ENCODE data around the gene RNF182.

RNF182 gene

GRCh38 chr6:14000901-14001300 is 76.1 kb downstream of the RNF182 start:
- no peak for TF ChIP-seq POLR2AphosphoS5 (IDR thresholded peaks at IDR 0.05; ENCODE audit: low read depth, low read length)
- TF ChIP-seq SIN3A (IDR thresholded peaks at IDR 0.05; ENCODE audit: borderline replicate concordance, insufficient read depth, low read length) = no peak
- no peak for TF ChIP-seq FOXP2 (optimal IDR thresholded peaks at IDR 0.05; ENCODE audit: borderline replicate concordance, extremely low read depth, extremely low read length, insufficient read depth)
- TF ChIP-seq REST (IDR thresholded peaks at IDR 0.05; ENCODE audit: insufficient read depth in 1 of 2, low read depth in 2 of 2, low read length in 2 of 2) = no peak
- TF ChIP-seq TAF1 (IDR thresholded peaks at IDR 0.05; ENCODE audit: borderline replicate concordance, insufficient read depth, low read length) = no peak

- TF ChIP-seq FOXP2 (optimal IDR thresholded peaks at IDR 0.05; ENCODE audit: borderline replicate concordance, extremely low read depth, extremely low read length, insufficient read depth) = no peak
- TF ChIP-seq POLR2AphosphoS5 (IDR thresholded peaks at IDR 0.05; ENCODE audit: low read depth, low read length) = no peak
- TF ChIP-seq REST (IDR thresholded peaks at IDR 0.05; ENCODE audit: insufficient read depth in 1 of 2, low read depth in 2 of 2, low read length in 2 of 2) = no peak
- no peak for TF ChIP-seq SIN3A (IDR thresholded peaks at IDR 0.05; ENCODE audit: borderline replicate concordance, insufficient read depth, low read length)
- TF ChIP-seq TAF1 (IDR thresholded peaks at IDR 0.05; ENCODE audit: borderline replicate concordance, insufficient read depth, low read length) = 0 out of 2 replicates have a peak, but pooled peaks have one; percentile 21
Measured at GRCh38 chr6:14001329-14002012, 76.7 kb downstream of the RNF182 start.

GRCh38 chr6:14002176-14002947 is 77.6 kb downstream of the RNF182 start:
- no peak for TF ChIP-seq POLR2AphosphoS5 (IDR thresholded peaks at IDR 0.05; ENCODE audit: low read depth, low read length)
- TF ChIP-seq FOXP2 (optimal IDR thresholded peaks at IDR 0.05; ENCODE audit: borderline replicate concordance, extremely low read depth, extremely low read length, insufficient read depth) = no peak
- TF ChIP-seq SIN3A (IDR thresholded peaks at IDR 0.05; ENCODE audit: borderline replicate concordance, insufficient read depth, low read length) = no peak
- TF ChIP-seq REST (IDR thresholded peaks at IDR 0.05; ENCODE audit: insufficient read depth in 1 of 2, low read depth in 2 of 2, low read length in 2 of 2) = no peak
- TF ChIP-seq TAF1 (IDR thresholded peaks at IDR 0.05; ENCODE audit: borderline replicate concordance, insufficient read depth, low read length) = no peak

- TF ChIP-seq TAF1 (IDR thresholded peaks at IDR 0.05; ENCODE audit: borderline replicate concordance, insufficient read depth, low read length) = no peak
- no peak for TF ChIP-seq FOXP2 (optimal IDR thresholded peaks at IDR 0.05; ENCODE audit: borderline replicate concordance, extremely low read depth, extremely low read length, insufficient read depth)
- no peak for TF ChIP-seq POLR2AphosphoS5 (IDR thresholded peaks at IDR 0.05; ENCODE audit: low read depth, low read length)
Measured at GRCh38 chr6:14004258-14004657, 79.5 kb downstream of the RNF182 start.

- no peak for TF ChIP-seq POLR2AphosphoS5 (IDR thresholded peaks at IDR 0.05; ENCODE audit: low read depth, low read length)
- no peak for TF ChIP-seq FOXP2 (optimal IDR thresholded peaks at IDR 0.05; ENCODE audit: borderline replicate concordance, extremely low read depth, extremely low read length, insufficient read depth)
Measured at GRCh38 chr6:14008809-14009208, 84.1 kb downstream of the RNF182 start.

- TF ChIP-seq REST (IDR thresholded peaks at IDR 0.05; ENCODE audit: insufficient read depth in 1 of 2, low read depth in 2 of 2, low read length in 2 of 2) = no peak
- no peak for TF ChIP-seq POLR2AphosphoS5 (IDR thresholded peaks at IDR 0.05; ENCODE audit: low read depth, low read length)
- no peak for TF ChIP-seq TAF1 (IDR thresholded peaks at IDR 0.05; ENCODE audit: borderline replicate concordance, insufficient read depth, low read length)
- no peak for TF ChIP-seq SIN3A (IDR thresholded peaks at IDR 0.05; ENCODE audit: borderline replicate concordance, insufficient read depth, low read length)
- TF ChIP-seq FOXP2 (optimal IDR thresholded peaks at IDR 0.05; ENCODE audit: borderline replicate concordance, extremely low read depth, extremely low read length, insufficient read depth) = no peak
Measured at GRCh38 chr6:14009431-14009830, 84.7 kb downstream of the RNF182 start.
